Mesothelial cell of epicardium (in vitro differentiated cells): ENCODE measurements around the gene CD8A. TPM values are rescaled to one million over a fixed set of nuclear protein-coding genes. Genes with fewer than 3 reads are reported as not detected.

Source experiments
- DNase-seq, 2 experiments: peaks; one replicate each; pipeline ENCODE4 v3.0.0; 2021; ENCODE audit warnings: low spot score in 2 of 2; ENCODE audit not compliant: unreplicated experiment in 2 of 2
- H3K27ac Mint-ChIP-seq: 2 replicates; pipeline ENCODE4 v1.8.0; 2021; ENCODE audit warnings: mixed read lengths
- H3K27me3 Mint-ChIP-seq: 2 replicates; pipeline ENCODE4 v1.8.0; 2021; ENCODE audit warnings: low read depth, mixed read lengths
- H3K36me3 Mint-ChIP-seq: 2 replicates; pipeline ENCODE4 v1.8.0; 2021; ENCODE audit warnings: mixed read lengths
- H3K4me1 Mint-ChIP-seq: 2 replicates; pipeline ENCODE4 v1.8.0; 2021; ENCODE audit warnings: mixed read lengths
- H3K4me3 Mint-ChIP-seq: 2 replicates; pipeline ENCODE4 v1.8.0; 2021; ENCODE audit warnings: mild to moderate bottlenecking, moderate library complexity, mixed read lengths
- H3K9me3 Mint-ChIP-seq: 2 replicates; pipeline ENCODE4 v1.8.0; 2021; ENCODE audit warnings: mixed read lengths
- CTCF ChIP-seq: fragments of 200-600 bp; sonication (generic); IDR thresholded peaks from one replicate; pipeline ENCODE4 v1.5.0; 2021; ENCODE audit warnings: antibody characterized with exemption; ENCODE audit not compliant: unreplicated experiment
- total RNA-seq: library from RNA; stranded (reverse); gene quantifications from 3 replicates; pipeline ENCODE4 v1.2.1, GENCODE V29; 2021

Gene CD8A
- total RNA-seq, 1 donor from 2014 or later: 0.38 TPM

GRCh38 chr2:86786001-86786536 is 4.6 kb downstream of the CD8A start:
- no peak for TF ChIP-seq CTCF
- Mint-ChIP-seq H3K27me3 (peaks cover 78% of the 10 kb centered on the region), H3K27ac (no peak overlapping the region), H3K4me3 (no peak overlapping the region), H3K9me3 (no peaks in the 10 kb centered on the region), H3K4me1 (peaks cover 17% of the 10 kb centered on the region), H3K36me3 (no peaks in the 10 kb centered on the region)
- DNase-seq: no peak

GRCh38 chr2:86785456-86785855 is 5.3 kb downstream of the CD8A start:
- no peak for TF ChIP-seq CTCF
- Mint-ChIP-seq H3K9me3 (no peaks in the 10 kb centered on the region), H3K4me1 (peaks cover 14% of the 10 kb centered on the region), H3K27ac (no peak overlapping the region), H3K27me3 (peaks cover 73% of the 10 kb centered on the region), H3K36me3 (no peaks in the 10 kb centered on the region), H3K4me3 (no peak overlapping the region)
- no peak for DNase-seq

- Mint-ChIP-seq H3K27me3 (peaks cover 57% of the 10 kb centered on the region), H3K36me3 (no peaks in the 10 kb centered on the region), H3K4me1 (peaks cover 4% of the 10 kb centered on the region), H3K9me3 (no peaks in the 10 kb centered on the region), H3K4me3 (no peak overlapping the region), H3K27ac (no peak overlapping the region)
- no peak for TF ChIP-seq CTCF
- DNase-seq: no peak
Observed at GRCh38 chr2:86783615-86784339, 6.9 kb downstream of the CD8A start.

GRCh38 chr2:86782748-86783147 is 8.0 kb downstream of the CD8A start:
- DNase-seq: no peak
- H3K27me3 Mint-ChIP-seq: peaks cover 47% of the 10 kb centered on the region
- H3K4me1 Mint-ChIP-seq: no peaks in the 10 kb centered on the region
- H3K27ac Mint-ChIP-seq: no peak overlapping the region
- no peaks in the 10 kb centered on the region for H3K36me3 Mint-ChIP-seq
- H3K4me3 Mint-ChIP-seq: no peak overlapping the region
- no peaks in the 10 kb centered on the region for H3K9me3 Mint-ChIP-seq
- TF ChIP-seq CTCF: no peak

GRCh38 chr2:86781363-86781762 is 9.3 kb downstream of the CD8A start:
- no peak for DNase-seq
- Mint-ChIP-seq H3K27ac (no peak overlapping the region), H3K36me3 (no peaks in the 10 kb centered on the region), H3K4me3 (no peak overlapping the region), H3K9me3 (no peaks in the 10 kb centered on the region), H3K27me3 (peaks cover 35% of the 10 kb centered on the region), H3K4me1 (no peaks in the 10 kb centered on the region)
- no peak for TF ChIP-seq CTCF
